CD4-positive, alpha-beta T cell treated with Interleukin-12 subunit alpha and Interleukin-12 subunit beta, for 1 hour (primary cell): Measurements from ENCODE around the gene LRRC15.

Experiments
- DNase-seq: peaks from one replicate; pipeline ENCODE4 v3.0.0-alpha.2; 2020

The LRRC15 gene

GRCh38 chr3:194330579-194330978 is 39.0 kb downstream of the LRRC15 start:
- DNase-seq: no peak

- no peak for DNase-seq
Observed at GRCh38 chr3:194330160-194330559, 39.4 kb downstream of the LRRC15 start.

GRCh38 chr3:194329583-194329965 is 40.0 kb downstream of the LRRC15 start:
- DNase-seq: no peak

GRCh38 chr3:194328942-194329582 is 40.5 kb downstream of the LRRC15 start:
- DNase-seq: no peak

- no peak for DNase-seq
Observed at GRCh38 chr3:194328053-194328657, 41.4 kb downstream of the LRRC15 start.

GRCh38 chr3:194327218-194328052 is 42.1 kb downstream of the LRRC15 start:
- no peak for DNase-seq

- DNase-seq: no peak
Observed at GRCh38 chr3:194326968-194327217, 42.6 kb downstream of the LRRC15 start.

- no peak for DNase-seq
Observed at GRCh38 chr3:194326192-194326967, 43.2 kb downstream of the LRRC15 start.

GRCh38 chr3:194325424-194326153 is 44.0 kb downstream of the LRRC15 start:
- DNase-seq: no peak

- DNase-seq: no peak
Observed at GRCh38 chr3:194324823-194325327, 44.7 kb downstream of the LRRC15 start.

- DNase-seq: peak; percentile 46
Observed at GRCh38 chr3:194323785-194324735, 45.5 kb downstream of the LRRC15 start.

- no peak for DNase-seq
Observed at GRCh38 chr3:194322678-194323211, 46.8 kb downstream of the LRRC15 start.

GRCh38 chr3:194321693-194322640 is 47.6 kb downstream of the LRRC15 start:
- DNase-seq: no peak

- DNase-seq: no peak
Observed at GRCh38 chr3:194320744-194321243, 48.7 kb downstream of the LRRC15 start.

GRCh38 chr3:194320100-194320499 is 49.4 kb downstream of the LRRC15 start:
- no peak for DNase-seq

GRCh38 chr3:194318511-194319161 is 50.9 kb downstream of the LRRC15 start:
- DNase-seq: no peak

- DNase-seq: no peak
Observed at GRCh38 chr3:194316918-194317317, 52.6 kb downstream of the LRRC15 start.

GRCh38 chr3:194315965-194316361 is 53.6 kb downstream of the LRRC15 start:
- DNase-seq: no peak
